Measurements from ENCODE around the gene PLEKHJ1. TPM values are rescaled to one million over a fixed set of nuclear protein-coding genes. Genes with fewer than 3 reads are reported as not detected.
"Not testable (repeated sequence)": the region's sequence is repeated elsewhere in the genome, so short reads cannot be mapped to it uniquely, and the experiment has no call there.

PLEKHJ1 gene
- total and polyA plus RNA-seq, 2 of the 13 experiments (the other 11 are each of a cell fraction or from before 2014, with no cell fraction given), result 70.5 to 130 TPM

- intact Hi-C loops (cut with micrococcal nuclease; ENCODE audit: unreplicated experiment); ATAC-seq; H3K27ac ChIP-seq (ENCODE audit: extremely low read length, insufficient read depth, low read length); CTCF ChIA-PET (ENCODE audit: low intra/inter-chr PET ratio, low total read pairs); H3K9ac ChIP-seq (ENCODE audit: insufficient read depth, low read depth, low read length); FAIRE-seq; H3K9me3 ChIP-seq (ENCODE audit: low read length); H3K27me3 ChIP-seq (ENCODE audit: control insufficient read depth in 1 of 2, insufficient read depth in 2 of 2, low read length in 2 of 2); H2AFZ ChIP-seq (ENCODE audit: low read length); H3K4me1 ChIP-seq (ENCODE audit: insufficient read depth, low read length); BruUV-seq (replicated peaks); in situ Hi-C loops (cut with HindIII; ENCODE audit: extremely low pct_ligation_motif_present, low pct_unique_long_range_greater_than_20kb); DNase-seq (ENCODE audit: low spot score); H3K4me2 ChIP-seq (ENCODE audit: low read depth, low read length); H3K4me3 ChIP-seq (replicated peaks in 1 of 3; ENCODE audit: insufficient read depth in 1 of 3, low read depth in 2 of 3, low read length in 3 of 3); POLR2A ChIA-PET: not testable (repeated sequence)
- Histone ChIP-seq H3K36me3 (replicated peaks in 1 of 2; ENCODE audit: control insufficient read depth in 1 of 2, insufficient read depth in 2 of 2, low read length in 2 of 2) (peaks cover 27 to 55% of the 10 kb centered on the region in 2 experiments), H4K20me1 (ENCODE audit: insufficient read depth, low read length) (peaks cover 19% of the 10 kb centered on the region; the same call in 1 of the 2 replicates), H3K79me2 (ENCODE audit: insufficient read depth, low read length) (peaks cover 23% of the 10 kb centered on the region)
- peak; percentile 50; the same call in 1 of the 2 replicates for TF ChIP-seq ZNF263 (CRISPR knock-in tag; IDR thresholded peaks at IDR 0.05)
- WGBS (ENCODE audit: low lambda C conversion rate), result 96% methylated on average over 50 of the region's 50 CpGs
Observed at GRCh38 chr19:2200624-2201294, 35.4 kb downstream of the PLEKHJ1 start.

DNA sequence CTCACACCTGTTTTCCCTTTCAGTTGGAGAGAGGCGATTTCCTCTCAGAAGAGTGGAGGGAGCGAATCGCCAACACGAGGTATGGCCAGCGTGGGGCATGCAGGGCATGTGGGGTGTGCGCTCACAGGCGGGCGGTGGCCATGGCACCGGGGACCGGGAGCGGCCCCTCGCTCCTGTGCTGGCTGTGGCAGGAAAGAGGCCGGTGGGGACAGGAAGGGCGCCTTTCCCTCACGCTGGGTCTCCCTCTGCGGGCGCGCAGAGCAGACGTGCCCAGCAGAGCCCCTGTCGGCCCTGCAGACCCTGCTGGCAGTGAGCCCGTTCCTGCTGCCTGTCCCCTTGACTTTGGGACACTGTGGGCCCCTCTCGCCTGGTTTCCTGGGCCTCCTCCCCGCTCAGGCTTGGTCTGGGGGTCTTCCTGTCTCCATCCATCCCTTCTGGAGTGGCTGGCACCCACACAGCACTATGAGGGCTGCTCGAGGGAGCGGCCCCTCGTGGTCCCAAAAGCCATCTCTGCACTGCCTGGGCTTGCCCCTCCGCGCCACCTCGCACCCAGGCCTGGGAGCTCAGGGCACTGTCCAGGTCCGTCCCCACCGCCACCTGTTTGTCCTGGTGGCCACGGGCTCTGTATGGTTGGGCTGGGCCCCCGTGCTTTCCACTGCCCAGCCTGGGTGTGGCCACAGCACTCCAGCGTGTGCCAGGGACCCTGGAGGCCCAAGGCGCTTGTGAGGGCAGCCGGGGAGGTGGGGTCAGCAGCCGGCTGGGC lies 36.1 kb downstream of the PLEKHJ1 start:
- Histone ChIP-seq H3K4me3 (replicated peaks in 1 of 3; ENCODE audit: insufficient read depth in 1 of 3, low read depth in 2 of 3, low read length in 3 of 3) (no peak overlapping the region), H3K9me3 (ENCODE audit: low read length) (no peaks in the 10 kb centered on the region), H3K27ac (ENCODE audit: extremely low read length, insufficient read depth, low read length) (no peak overlapping the region), H3K9ac (ENCODE audit: insufficient read depth, low read depth, low read length) (no peak overlapping the region), H3K4me2 (ENCODE audit: low read depth, low read length) (no peak overlapping the region), H3K36me3 (replicated peaks in 1 of 2; ENCODE audit: control insufficient read depth in 1 of 2, insufficient read depth in 2 of 2, low read length in 2 of 2) (peaks cover 30 to 56% of the 10 kb centered on the region in 2 experiments), H3K27me3 (ENCODE audit: control insufficient read depth in 1 of 2, insufficient read depth in 2 of 2, low read length in 2 of 2) (no peaks in the 10 kb centered on the region), H3K4me1 (ENCODE audit: insufficient read depth, low read length) (no peaks in the 10 kb centered on the region), H3K79me2 (ENCODE audit: insufficient read depth, low read length) (peaks cover 23% of the 10 kb centered on the region), H2AFZ (ENCODE audit: low read length) (no peak overlapping the region), H4K20me1 (ENCODE audit: insufficient read depth, low read length) (peaks cover 19% of the 10 kb centered on the region; the same call in 1 of the 2 replicates)
- DNase-seq (ENCODE audit: low spot score), result no peak
- TF ChIP-seq NCOA1 (CRISPR knock-in tag; IDR thresholded peaks at IDR 0.05) (no peak), ZNF772 (CRISPR knock-in tag; IDR thresholded peaks at IDR 0.05) (no peak), MTF1 (CRISPR knock-in tag; IDR thresholded peaks at IDR 0.05) (no peak), KDM4B (CRISPR knock-in tag; IDR thresholded peaks at IDR 0.05) (no peak), MAZ (IDR thresholded peaks at IDR 0.05; ENCODE audit: borderline replicate concordance, low read depth, low read length) (no peak), MAZ (CRISPR knock-in tag; IDR thresholded peaks at IDR 0.05; ENCODE audit: low read depth) (no peak), AGO2 (optimal IDR thresholded peaks at IDR 0.05; ENCODE audit: low read depth, low read length) (peak; percentile 34), HNRNPK (IDR thresholded peaks at IDR 0.05; ENCODE audit: low read depth, low read length, poor library complexity, severe bottlenecking) (peak; percentile 34), ZNF780A (CRISPR knock-in tag; IDR thresholded peaks at IDR 0.05) (no peak), ZNF781 (CRISPR knock-in tag; IDR thresholded peaks at IDR 0.05; ENCODE audit: borderline replicate concordance, not compliant biosample characterization) (no peak), ZNF460 (CRISPR knock-in tag; IDR thresholded peaks at IDR 0.05; ENCODE audit: borderline replicate concordance) (no peak)
- TF ChIP-seq, protein P1, sequence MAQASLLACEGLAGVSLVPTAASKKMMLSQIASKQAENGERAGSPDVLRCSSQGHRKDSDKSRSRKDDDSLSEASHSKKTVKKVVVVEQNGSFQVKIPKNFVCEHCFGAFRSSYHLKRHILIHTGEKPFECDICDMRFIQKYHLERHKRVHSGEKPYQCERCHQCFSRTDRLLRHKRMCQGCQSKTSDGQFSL (CRISPR knock-in tag; IDR thresholded peaks at IDR 0.05), result no peak
- intact Hi-C loops (cut with micrococcal nuclease; ENCODE audit: unreplicated experiment) (no loop called here), in situ Hi-C loops (cut with HindIII; ENCODE audit: extremely low pct_ligation_motif_present, low pct_unique_long_range_greater_than_20kb) (no loop called here)
- over 99% methylated on average over 27 of the region's 37 CpGs for WGBS (ENCODE audit: low lambda C conversion rate)
- ChIA-PET POLR2A (interaction anchor here (1.1 kb wide), 1 partner anchor 31 kb away, joined by 3 read pairs; no protein-coding TSS in a partner anchor), CTCF (ENCODE audit: low intra/inter-chr PET ratio, low total read pairs) (no interaction called here)
- FAIRE-seq, result no peak
- no peak for ATAC-seq
- no TSS peak for BruUV-seq (replicated peaks)
